Measurements from ENCODE around the gene AGXT.

DNA sequence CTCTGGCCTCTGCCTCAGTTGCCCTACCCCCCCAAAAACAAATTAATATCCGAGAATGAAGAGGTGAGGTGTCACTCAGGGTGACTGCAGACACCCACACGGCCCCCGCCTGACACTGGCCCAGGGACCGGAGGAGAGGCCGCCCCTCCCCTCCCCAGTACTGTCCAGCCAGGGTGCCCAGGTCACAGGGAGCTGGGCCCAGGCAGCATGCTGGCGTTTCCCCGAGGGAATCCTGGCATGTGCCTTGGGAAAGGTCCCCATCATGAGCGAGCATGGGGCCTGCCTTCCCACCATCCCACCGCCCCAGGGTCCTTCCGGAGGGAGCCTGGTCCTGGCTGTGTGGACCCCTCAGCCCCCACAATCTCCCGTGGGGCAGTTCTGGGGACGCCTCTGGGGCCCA, 24.3 kb downstream of the AGXT start:
- TF ChIP-seq CTCF (IDR thresholded peaks at IDR 0.05; ENCODE audit: low read length) (no peak), EZH2 (IDR thresholded peaks at IDR 0.05; ENCODE audit: borderline replicate concordance, low read length) (no peak)

All from OCI-LY1 (cell line).